Measurements from ENCODE around the gene CRTAC1.

The CRTAC1 gene

DNA sequence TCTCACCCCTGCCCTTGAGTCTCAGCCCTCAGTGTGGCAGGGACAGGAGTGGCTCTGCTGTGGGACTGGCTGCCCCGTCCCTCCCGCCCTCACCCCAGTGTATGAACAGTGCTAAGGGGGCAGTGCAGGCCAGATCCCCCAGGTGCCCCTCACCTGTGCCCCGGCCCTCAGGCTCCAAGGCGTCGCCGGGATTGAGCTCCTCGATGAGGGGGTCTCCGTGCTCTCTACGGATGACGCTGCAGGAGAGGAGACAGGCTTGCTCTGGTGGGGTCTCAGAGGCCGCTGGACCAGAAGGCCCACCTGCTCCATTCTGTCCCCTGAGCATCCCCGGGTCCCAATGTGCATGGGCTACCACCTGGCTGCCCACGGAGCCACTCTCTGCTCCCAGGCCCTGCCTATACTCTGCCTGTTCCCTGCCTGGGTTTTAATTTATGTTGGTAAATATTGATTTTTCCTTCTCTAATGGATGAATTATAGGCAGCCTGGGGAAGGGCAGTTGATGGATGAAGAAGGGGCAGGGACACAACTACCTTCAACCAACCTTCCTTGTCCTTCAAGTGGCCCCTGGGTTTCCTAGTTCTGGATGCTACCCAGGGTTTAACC lies 133.6 kb downstream of the CRTAC1 start:
- DNase-seq (ENCODE audit: low read depth in 2 of 2), result no peak

DNA sequence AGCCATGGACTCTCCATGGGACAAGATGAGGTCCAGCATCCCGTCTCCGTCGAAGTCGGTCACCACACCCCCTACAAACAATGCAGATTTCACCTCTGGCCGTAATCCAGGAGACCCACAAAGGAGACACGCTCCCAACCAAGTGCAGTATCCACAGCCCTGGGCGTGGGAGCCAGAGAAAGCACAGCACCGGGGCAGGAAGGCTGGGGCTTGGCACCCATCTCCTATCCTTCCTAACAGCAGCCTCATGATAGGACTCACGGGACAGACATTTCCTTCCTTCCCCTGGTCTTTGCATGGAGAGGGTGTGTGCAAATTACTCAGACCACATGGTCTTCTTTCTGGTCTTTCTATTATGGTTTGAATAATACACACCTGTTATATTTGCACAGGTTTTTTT lies 134.5 kb downstream of the CRTAC1 start:
- DNase-seq (ENCODE audit: low read depth in 2 of 2), result no peak

DNA sequence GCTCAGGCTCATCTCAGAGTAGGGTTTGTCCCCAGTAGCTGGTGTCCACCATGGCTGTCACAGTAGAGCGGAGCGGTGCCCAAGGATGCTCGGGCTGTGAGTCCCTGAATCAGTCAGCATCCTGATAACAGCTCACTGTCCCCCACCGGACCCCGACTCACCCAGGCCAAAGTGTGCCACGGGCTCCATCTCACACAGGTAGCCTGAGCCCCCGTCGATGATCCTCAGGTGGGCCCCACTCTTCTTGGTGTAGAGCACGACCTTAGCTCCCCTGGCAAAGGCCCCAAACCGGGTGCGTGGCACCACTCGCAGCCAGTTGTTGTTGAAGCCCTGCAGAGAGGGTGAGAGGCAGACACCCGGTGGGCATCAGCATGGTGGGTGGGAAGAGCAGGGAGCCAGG lies 135.3 kb downstream of the CRTAC1 start:
- no peak for DNase-seq (ENCODE audit: low read depth in 2 of 2)

- DNase-seq (ENCODE audit: low read depth in 2 of 2), result no peak
Observed at GRCh38 chr10:97894092-97894491, 136.3 kb downstream of the CRTAC1 start.

- DNase-seq (ENCODE audit: low read depth in 2 of 2), result no peak
Observed at GRCh38 chr10:97892939-97893338, 137.5 kb downstream of the CRTAC1 start.

GRCh38 chr10:97892506-97892905 lies 137.9 kb downstream of the CRTAC1 start:
- DNase-seq (ENCODE audit: low read depth in 2 of 2), result no peak

DNA sequence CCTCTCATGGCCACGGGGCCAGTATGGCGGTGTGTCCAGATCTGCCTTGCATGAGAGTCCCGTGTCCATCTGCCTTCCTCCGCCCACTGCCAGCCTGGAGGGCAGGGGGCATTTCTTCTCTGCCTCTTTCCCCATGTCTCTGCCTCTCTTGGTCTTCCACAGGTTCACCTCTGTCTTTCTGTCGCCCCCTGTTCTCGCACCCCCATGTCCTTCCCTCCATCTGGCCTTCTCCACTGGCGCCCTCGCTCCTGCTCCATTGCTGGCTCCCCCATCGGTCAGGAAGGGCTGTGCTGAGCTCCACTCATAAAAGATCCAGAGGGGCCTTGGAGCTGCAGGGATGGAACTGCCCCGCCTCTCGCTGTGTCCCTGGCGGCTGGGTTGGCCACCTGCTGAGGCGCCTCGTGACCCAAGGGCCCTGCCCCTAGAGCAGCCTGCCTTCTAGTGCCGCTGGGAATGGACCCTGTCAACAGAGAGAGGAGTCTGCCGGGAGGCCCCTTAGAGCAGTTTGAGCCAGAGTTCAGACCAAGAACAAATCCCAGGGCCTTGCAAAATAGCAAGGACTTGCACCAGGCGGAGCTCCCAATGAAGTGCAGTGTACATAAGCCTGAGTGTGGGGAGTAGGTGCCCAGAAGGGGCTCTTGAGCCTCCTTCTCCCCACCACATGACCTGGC lies 138.8 kb downstream of the CRTAC1 start:
- DNase-seq (ENCODE audit: low read depth in 2 of 2), result no peak

DNA sequence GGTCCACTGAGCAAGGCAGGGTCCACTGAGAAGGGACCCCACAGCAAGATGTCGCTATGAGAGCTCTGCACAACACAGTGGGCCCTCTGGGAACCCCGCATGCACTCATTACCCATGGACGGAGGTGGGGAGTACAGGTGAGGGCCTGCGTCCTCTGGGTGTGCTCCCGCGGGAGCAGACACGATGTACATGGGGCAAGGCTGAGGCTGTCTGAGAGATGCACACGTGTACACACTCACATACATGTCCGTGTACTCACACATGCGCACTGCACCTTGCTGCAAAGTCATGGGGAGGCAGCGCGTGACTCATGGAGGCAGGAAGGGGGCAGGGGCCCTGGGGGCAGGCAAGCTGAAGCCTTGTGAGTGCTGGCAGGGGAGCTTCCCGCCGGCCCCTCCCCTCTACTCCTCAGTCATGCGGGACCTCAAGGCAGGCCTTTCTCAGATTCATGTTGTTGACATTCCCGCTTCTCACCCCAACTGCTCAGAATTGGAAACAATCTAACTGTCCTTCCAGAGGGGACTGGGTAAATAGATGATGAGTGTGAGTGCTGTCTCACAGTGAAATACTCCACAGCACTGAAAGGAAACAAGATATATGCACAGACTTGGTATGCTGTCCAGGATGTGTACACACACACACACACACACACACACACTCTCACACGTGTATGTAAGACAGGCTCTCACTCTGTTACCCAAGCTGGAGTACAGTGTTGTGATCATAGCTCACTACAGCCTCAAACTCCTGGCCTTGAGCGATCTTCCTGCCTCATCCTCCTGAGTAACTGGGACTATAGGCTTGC lies 140.8 kb downstream of the CRTAC1 start:
- peak; percentile 34 to 42 for DNase-seq (ENCODE audit: low read depth in 2 of 2)

DNA sequence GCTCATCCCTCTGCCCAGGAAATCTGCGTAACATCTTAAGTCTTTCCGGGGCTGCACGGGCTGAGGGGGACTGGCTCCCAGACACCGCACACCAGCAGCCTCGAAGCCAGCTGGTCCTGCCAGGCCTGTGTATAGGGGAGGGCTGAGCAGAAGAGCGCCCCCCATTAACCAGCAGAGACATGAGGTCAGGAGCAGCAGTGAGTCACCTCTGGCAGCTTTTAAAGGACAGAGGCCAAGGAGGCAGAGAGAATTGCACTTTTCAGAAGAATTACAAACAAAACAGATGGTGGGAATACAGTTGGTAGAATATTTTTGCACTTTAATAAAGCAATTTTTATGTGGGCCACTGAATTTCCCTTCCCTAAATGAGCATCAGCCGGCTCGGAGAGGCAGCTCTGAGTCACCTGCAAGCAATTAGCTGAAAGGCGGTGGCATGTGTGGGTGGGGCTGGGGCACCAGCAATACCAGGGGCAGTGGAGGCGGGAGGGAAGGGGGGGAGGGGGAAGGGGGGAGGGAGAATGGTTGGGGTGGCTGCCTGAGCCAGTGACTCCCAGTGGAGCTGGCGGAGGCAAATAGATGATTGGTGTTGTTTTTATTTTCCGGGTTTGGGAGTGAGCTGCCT lies 141.7 kb downstream of the CRTAC1 start:
- peak in 1 of 2 experiments; percentile 4 for DNase-seq (ENCODE audit: low read depth in 2 of 2)

DNA sequence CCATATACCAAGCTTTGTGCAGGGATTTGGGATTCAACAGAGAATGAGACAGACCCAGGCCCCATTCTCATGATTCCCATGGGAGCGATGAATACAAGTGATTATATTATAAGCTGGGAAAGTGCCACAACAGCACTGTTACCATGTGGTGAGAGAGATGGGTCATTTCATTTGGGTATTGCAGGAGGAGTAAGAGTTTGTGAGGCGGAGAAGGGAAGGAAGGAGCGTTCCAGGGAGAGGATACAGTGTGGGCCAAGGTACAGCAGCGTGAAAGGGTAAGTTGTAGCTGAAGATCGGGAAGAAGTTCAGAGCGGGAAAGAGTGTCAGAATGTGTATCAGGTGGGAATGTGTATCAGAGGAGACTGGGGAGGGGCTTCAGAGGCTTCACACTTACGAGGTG lies 142.3 kb downstream of the CRTAC1 start:
- DNase-seq (ENCODE audit: low read depth in 2 of 2), result no peak

DNA sequence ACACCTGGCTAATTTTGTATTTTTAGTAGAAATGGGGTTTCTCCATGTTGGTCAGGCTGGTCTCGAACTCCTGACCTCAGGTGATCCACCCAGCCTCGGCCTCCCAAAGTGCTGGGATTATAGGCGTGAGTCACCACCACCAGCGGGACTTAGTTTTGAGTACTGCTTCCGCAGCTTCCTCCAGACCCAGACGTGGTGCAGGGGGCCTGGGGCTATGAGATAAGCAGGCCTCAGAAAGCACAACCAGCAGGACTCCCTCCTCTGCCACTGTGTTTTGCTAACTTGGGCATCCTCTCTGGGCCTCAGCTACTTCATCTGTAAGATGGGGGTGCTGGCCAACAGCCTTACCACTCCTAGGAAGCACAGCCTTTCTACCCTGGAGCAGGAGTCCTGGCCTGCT lies 143.0 kb downstream of the CRTAC1 start:
- DNase-seq (ENCODE audit: low read depth in 2 of 2), result no peak

GRCh38 chr10:97886286-97886685 lies 144.1 kb downstream of the CRTAC1 start:
- DNase-seq (ENCODE audit: low read depth in 2 of 2), result no peak

GRCh38 chr10:97883092-97883485 lies 147.3 kb downstream of the CRTAC1 start:
- no peak for DNase-seq (ENCODE audit: low read depth in 2 of 2)

DNA sequence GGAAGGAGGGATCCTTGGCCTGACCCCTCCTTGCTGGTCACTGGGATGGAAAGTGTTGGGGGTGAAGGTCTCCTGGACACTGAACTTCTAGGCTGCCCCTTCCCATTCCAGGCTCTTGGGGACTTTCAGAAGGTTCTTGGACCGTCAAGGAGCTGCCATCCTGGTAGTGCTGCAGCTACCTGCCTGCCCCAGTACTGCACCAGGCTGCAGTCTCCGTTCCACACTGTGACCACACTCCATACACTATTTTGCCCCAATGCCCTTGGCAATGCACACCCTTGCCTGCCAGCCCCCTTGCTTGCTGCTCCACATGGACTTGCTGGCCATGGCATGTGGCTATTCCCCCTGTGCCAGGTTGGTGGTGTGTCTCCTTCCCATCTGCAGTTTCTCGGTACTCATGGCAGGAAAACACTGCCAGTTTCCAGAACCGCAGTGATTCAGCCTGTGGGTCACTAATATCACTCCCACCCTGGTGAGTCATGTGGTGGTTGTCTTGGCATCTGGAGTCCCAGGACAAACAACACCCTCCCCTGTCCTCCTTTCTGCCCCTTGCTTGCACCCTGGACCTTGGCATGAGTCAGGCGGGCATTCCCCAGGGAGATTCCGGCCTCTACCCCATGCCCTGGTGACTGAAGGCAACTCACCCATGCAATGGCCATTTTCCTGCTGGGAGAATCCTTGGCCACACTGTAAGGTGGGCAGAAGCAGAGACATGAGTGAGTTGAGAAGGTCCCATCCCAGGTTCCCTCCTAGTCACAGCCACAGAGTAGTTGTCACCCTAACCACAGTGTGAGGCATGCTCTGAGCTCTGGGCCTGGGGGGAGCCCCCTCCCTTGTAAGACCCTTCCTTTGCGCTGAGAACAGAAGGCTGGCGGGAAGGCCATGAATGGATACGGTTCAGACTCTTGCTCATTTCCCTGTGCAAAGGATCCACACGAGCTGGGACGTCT lies 148.0 kb downstream of the CRTAC1 start:
- no peak for DNase-seq (ENCODE audit: low read depth in 2 of 2)

- no peak for DNase-seq (ENCODE audit: low read depth in 2 of 2)
Observed at GRCh38 chr10:97880109-97880508, 150.3 kb downstream of the CRTAC1 start.

- no peak for DNase-seq (ENCODE audit: low read depth in 2 of 2)
Observed at GRCh38 chr10:97879241-97879640, 151.2 kb downstream of the CRTAC1 start.

- no peak for DNase-seq (ENCODE audit: low read depth in 2 of 2)
Observed at GRCh38 chr10:97876402-97876801, 154.0 kb downstream of the CRTAC1 start.

- DNase-seq (ENCODE audit: low read depth in 2 of 2), result no peak
Observed at GRCh38 chr10:97875391-97875790, 155.0 kb downstream of the CRTAC1 start.

DNA sequence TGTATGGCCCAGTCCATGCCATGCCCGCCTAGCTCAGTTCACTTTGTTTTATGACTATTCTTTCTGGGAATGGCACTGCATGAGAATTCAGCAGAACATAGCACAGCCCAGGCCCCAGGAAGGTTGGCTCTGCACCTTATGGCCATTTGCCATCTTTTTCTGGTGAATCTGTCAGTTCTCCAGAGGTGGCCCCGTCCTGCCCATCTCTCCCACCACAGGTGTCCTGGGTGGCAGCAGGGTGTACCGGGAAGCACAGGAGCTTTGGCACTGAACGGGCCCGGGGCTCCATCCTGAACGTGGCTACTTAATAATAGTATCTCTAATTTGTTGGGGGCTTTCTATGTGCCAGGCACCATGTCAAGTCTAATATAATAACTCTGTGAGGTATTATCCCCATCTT lies 156.1 kb downstream of the CRTAC1 start:
- DNase-seq (ENCODE audit: low read depth in 2 of 2), result no peak

- no peak for DNase-seq (ENCODE audit: low read depth in 2 of 2)
Observed at GRCh38 chr10:97873569-97873968, 156.9 kb downstream of the CRTAC1 start.

GRCh38 chr10:97870990-97871389 lies 159.4 kb downstream of the CRTAC1 start:
- DNase-seq (ENCODE audit: low read depth in 2 of 2), result no peak

Measured in fibroblast of skin of left biceps (primary cell).